Muscle of arm (tissue), 12 donors: ENCODE results near the gene SLC30A2. TPM values are rescaled to one million over a fixed set of nuclear protein-coding genes. Genes with fewer than 3 reads are reported as not detected.
A peak's percentile ranks its signal among the peaks of the same experiment; 100 is the strongest.

Experiments
- DNase-seq: peaks from one replicate; pipeline ENCODE4 v3.0.0-alpha.2; 2013
- polyA plus RNA-seq, 12 donors: library from polyadenylated mRNA; unstranded; fragments of 120-200 nt; gene quantifications; one replicate each; pipeline ENCODE4 v1.2.1, GENCODE V29; 2013; ENCODE audit not compliant: insufficient read length in 12 of 12

The SLC30A2 gene
- polyA plus RNA-seq, 12 donors, result 0.08 to 1.8 (median 0.78) TPM; not detected in 2

- peak; percentile 100 for DNase-seq
Observed at GRCh38 chr1:25997828-25998761, 47.8 kb downstream of the SLC30A2 start, which contains the start of gene PAFAH2. PAFAH2 (minus strand) TSS chr1:25998063; CDS start chr1:25990816, 7,247 bp downstream.

GRCh38 chr1:25996966-25997827, 48.7 kb downstream of the SLC30A2 start:
- no peak for DNase-seq

- peak; percentile 63 for DNase-seq
Observed at GRCh38 chr1:25994402-25995150, 51.3 kb downstream of the SLC30A2 start.

- no peak for DNase-seq
Observed at GRCh38 chr1:25993197-25993951, 52.5 kb downstream of the SLC30A2 start.

GRCh38 chr1:25992689-25993171, 53.2 kb downstream of the SLC30A2 start:
- DNase-seq, result no peak

GRCh38 chr1:25991937-25992688, 53.8 kb downstream of the SLC30A2 start:
- no peak for DNase-seq

GRCh38 chr1:25990702-25991395, 55.1 kb downstream of the SLC30A2 start:
- DNase-seq, result no peak

- no peak for DNase-seq
Observed at GRCh38 chr1:25990251-25990650, 55.7 kb downstream of the SLC30A2 start.

- no peak for DNase-seq
Observed at GRCh38 chr1:25989440-25990234, 56.3 kb downstream of the SLC30A2 start.

- DNase-seq, result no peak
Observed at GRCh38 chr1:25987951-25988350, 58.0 kb downstream of the SLC30A2 start.

Other genes with a start within 250 kb of the SLC30A2 start
- gene SELENON, start 245.9 kb downstream of the SLC30A2 start, polyA plus RNA-seq, result 10 to 100 TPM in 11 of 12 donors, not detected in 1; 46.6 to 86.5 (median 57.8) TPM
- 10 to 100 TPM in 11 of 12 donors, not detected in 1; 58.6 to 85.0 (median 65.0) TPM for gene MTFR1L, start 226.2 kb downstream of the SLC30A2 start, polyA plus RNA-seq
- 1 to 10 TPM in 8 of 12 donors, under 1 TPM in 2, not detected in 2; 0.62 to 2.2 (median 1.4) TPM for gene AUNIP, start 186.7 kb downstream of the SLC30A2 start, polyA plus RNA-seq
- 10 to 100 TPM in 1 of 12 donors, 1 to 10 TPM in 10, not detected in 1; 5.2 to 12.1 (median 7.0) TPM for gene PAQR7, start 170.4 kb downstream of the SLC30A2 start, polyA plus RNA-seq
- gene STMN1, start 139.7 kb downstream of the SLC30A2 start, polyA plus RNA-seq, result 100 to 1,000 TPM in 11 of 12 donors, not detected in 1; 416 to 861 (median 621) TPM
- 100 to 1,000 TPM in 2 of 12 donors, 10 to 100 TPM in 10; 29.4 to 316 (median 79.5) TPM for gene PAFAH2, start 48.1 kb downstream of the SLC30A2 start, polyA plus RNA-seq
- gene EXTL1, start 24.3 kb downstream of the SLC30A2 start, polyA plus RNA-seq, result 1 to 10 TPM in 10 of 12 donors, not detected in 2; 1.3 to 5.8 (median 3.4) TPM
- 10 to 100 TPM in 11 of 12 donors, not detected in 1; 13.4 to 57.6 (median 38.9) TPM for gene TRIM63, start 21.5 kb upstream of the SLC30A2 start, polyA plus RNA-seq
- 10 to 100 TPM in 1 of 12 donors, 1 to 10 TPM in 10, not detected in 1; 6.7 to 10.3 (median 7.6) TPM for gene PDIK1L, start 65.7 kb upstream of the SLC30A2 start, polyA plus RNA-seq
- gene FAM110D, start 113.0 kb upstream of the SLC30A2 start, polyA plus RNA-seq, result under 1 TPM in 10 of 12 donors, not detected in 2; 0.56 to 0.92 (median 0.77) TPM
- under 1 TPM in 1 of 12 donors, not detected in 11; 0.26 TPM for gene C1orf232, start 122.8 kb upstream of the SLC30A2 start, polyA plus RNA-seq
- gene ZNF593, start 123.8 kb upstream of the SLC30A2 start, polyA plus RNA-seq, result 10 to 100 TPM in 10 of 12 donors, not detected in 2; 11.6 to 18.2 (median 14.3) TPM
- gene ZNF593OS, start 125.7 kb upstream of the SLC30A2 start, polyA plus RNA-seq, result 1 to 10 TPM in 8 of 12 donors, under 1 TPM in 2, not detected in 2; 0.49 to 2.1 (median 1.3) TPM
- 10 to 100 TPM in 2 of 12 donors, 1 to 10 TPM in 9, not detected in 1; 1.7 to 13.5 (median 2.7) TPM for gene CNKSR1, start 131.4 kb upstream of the SLC30A2 start, polyA plus RNA-seq
- under 1 TPM in 1 of 12 donors, not detected in 11; 0.08 TPM for gene CATSPER4, start 144.5 kb upstream of the SLC30A2 start, polyA plus RNA-seq
- 10 to 100 TPM in 11 of 12 donors, not detected in 1; 21.0 to 34.8 (median 25.8) TPM for gene CEP85, start 188.1 kb upstream of the SLC30A2 start, polyA plus RNA-seq
- gene SH3BGRL3, start 234.0 kb upstream of the SLC30A2 start, polyA plus RNA-seq, result 100 to 1,000 TPM in 2 of 12 donors, 10 to 100 TPM in 9, not detected in 1; 44.0 to 158 (median 54.0) TPM